Hippocampal formation (tissue), 2 donors: ENCODE results near the gene SLIT1.
A peak's percentile ranks its signal among the peaks of the same experiment; 100 is the strongest.

Experiments
- DNase-seq, 2 donors: peaks; one replicate each; lab custom pipeline; 2025; lab: John Stamatoyannopoulos, UW

The SLIT1 gene

GRCh38 chr10:97115846-97116245, 69.9 kb downstream of the SLIT1 start:
- DNase-seq = no peak

DNA sequence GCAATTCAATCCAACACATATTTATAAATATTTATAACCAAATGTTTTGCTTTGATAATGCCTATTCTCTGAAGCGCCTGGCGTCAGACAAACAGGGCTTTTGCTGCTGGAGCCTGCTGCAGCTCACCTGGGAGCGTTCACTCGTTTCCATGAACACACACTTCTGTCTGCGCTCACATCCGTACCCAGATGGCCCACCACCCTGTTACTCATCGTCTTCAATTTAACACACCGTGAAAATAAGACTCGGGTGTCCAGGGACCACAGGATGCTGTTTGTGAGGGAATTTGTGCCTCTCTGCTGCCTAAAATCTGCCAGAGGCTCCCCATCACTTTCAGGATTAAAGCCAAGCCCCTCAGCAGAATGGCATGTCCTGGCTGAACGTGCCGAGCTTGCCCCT, 74.1 kb downstream of the SLIT1 start:
- DNase-seq = no peak

GRCh38 chr10:97109547-97109946, 76.2 kb downstream of the SLIT1 start:
- DNase-seq = peak in 1 of 2 donors; percentile 16

- no peak for DNase-seq
Observed at GRCh38 chr10:97107551-97107950, 78.2 kb downstream of the SLIT1 start.

DNA sequence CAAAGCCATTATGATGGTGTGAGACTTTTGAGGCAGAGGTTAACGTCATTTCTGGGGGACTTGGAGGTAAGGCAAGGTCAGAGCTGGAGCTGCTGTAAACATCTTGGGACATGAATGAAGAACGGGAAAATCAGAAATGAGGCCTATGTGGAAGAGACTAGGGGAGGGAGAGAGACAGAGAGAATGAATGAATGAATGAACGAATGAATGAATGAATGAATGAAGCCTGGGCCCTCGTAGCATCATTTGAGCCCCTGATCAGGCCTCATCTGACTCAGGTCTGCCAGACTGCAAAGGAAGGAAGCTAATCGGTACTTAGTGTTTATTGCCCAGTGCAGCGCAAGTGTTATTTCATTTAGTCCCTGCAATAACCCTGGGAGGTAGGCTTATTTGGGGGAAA, 79.6 kb downstream of the SLIT1 start:
- no peak for DNase-seq

DNA sequence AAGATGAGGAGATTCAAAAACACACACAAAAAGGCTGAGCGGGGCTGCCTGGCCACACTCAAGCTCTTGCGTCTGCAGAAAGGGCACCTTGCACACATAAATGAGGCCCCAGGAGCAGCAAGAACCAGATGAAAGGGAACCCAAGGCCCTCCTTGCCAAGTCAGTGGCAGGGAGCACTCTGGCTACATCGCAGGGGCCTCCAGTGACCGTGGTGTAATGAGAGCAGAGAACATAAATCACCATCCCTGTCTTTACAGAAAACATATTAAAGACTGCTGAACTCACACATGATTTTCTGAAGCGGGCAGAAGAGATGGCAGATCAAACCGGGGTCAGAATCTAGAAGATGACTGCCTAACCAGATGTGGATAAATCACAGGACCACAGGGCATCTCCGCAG, 80.5 kb downstream of the SLIT1 start:
- no peak for DNase-seq

- DNase-seq = no peak
Observed at GRCh38 chr10:97103316-97104080, 82.3 kb downstream of the SLIT1 start.

GRCh38 chr10:97102441-97102840, 83.3 kb downstream of the SLIT1 start:
- no peak for DNase-seq

DNA sequence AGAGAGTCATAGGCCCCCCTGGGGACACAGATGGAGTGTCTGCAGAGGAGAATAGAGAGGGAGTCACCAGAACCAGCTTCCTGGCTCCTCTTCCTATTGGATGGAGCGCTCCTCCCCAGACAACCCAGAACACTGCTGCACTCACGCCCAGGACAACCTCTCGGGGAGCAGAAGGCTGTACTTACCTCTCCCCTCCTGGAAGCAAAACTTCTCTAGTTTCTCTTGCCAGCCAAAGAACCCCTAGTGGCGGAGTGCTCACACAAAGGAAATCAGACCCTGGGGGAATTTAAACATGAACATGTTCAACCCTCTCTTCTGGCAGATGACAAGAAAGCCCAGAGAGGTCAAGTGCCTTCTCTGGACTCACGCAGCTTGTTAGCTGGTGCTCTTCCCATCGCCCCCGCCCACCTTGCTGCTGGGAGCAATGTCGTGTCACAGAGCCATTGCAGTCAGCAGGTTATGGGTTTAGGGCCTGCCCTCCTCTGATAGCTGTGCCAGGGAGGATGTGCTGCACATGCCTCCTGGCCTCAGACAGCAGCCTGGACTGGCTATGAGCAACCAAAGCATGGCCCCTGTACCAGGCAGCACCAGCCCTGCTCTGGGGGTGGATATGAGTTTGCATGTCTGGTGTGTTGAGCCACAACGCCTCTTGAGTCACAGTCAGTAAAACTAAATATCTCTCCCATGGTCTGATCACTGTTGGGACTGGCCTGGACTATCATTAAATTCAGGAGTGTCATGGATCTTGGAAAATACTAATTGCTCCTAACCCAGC, 84.4 kb downstream of the SLIT1 start:
- DNase-seq = no peak

- DNase-seq = no peak
Observed at GRCh38 chr10:97100657-97101056, 85.1 kb downstream of the SLIT1 start.

GRCh38 chr10:97099868-97100267, 85.9 kb downstream of the SLIT1 start:
- DNase-seq = no peak

DNA sequence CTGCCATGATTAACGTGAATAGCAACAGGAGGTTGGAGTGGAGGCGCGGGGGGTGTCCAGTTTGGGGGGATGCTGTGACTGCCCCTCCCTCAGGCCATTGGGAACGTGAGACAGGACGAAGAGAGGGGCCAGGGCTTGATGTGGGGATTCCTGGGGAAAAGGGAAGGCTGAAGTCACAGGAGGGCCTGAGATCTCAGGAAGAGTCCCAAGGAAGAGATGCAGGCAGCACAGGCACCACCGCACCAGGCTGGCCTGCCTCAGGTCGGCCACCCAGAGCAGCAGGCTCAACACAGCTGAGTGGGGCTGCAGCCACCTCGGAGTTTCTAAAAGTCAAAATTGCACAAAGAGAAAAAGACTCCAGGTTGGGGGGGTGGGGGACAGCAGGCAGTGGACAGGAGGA, 86.7 kb downstream of the SLIT1 start:
- DNase-seq = no peak

DNA sequence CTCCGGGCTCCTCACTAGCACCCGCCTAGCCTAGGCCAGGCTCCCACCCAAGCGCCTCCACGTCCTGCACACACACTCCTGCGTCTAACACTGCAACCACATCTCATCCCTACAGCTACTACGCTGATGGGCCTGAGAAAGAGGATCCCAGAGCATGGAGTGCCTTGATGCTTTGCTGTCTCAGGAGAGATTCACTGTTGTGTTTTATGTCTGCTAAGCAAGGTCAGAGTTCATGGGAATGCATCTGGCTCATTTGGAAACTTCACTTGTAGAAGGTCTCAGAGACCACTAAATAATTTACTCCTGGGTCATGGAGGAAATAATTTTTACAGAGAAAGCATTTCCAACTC, 88.7 kb downstream of the SLIT1 start:
- DNase-seq = no peak

- no peak for DNase-seq
Observed at GRCh38 chr10:97096261-97097083, 89.3 kb downstream of the SLIT1 start.

DNA sequence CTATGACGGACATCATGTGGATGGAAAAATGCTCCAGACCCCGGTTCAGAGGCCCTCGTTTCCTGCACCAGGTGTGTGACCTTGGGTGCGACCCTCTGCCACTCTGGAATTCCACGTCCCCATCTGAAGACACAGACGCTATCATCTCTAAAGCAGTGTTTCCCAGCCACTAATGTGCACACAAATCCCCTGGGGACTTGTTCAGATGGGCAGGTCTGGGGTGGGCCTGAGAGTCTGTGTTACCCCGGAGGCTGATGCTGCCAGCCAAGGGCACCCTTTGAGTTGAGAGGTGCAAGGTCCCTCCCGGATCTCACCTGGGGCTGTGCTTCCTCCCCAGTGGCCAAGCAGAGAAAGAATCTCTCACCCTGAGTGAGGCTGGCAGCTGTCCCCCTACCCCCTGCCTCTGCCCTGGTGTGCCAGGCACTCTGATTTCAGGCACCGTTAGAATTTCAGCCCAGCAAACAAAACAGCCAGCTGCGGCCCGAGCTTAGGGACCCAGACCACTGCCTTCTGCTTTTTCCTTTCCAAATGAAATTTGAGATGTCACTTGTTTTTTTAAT, 90.0 kb downstream of the SLIT1 start:
- no peak for DNase-seq

DNA sequence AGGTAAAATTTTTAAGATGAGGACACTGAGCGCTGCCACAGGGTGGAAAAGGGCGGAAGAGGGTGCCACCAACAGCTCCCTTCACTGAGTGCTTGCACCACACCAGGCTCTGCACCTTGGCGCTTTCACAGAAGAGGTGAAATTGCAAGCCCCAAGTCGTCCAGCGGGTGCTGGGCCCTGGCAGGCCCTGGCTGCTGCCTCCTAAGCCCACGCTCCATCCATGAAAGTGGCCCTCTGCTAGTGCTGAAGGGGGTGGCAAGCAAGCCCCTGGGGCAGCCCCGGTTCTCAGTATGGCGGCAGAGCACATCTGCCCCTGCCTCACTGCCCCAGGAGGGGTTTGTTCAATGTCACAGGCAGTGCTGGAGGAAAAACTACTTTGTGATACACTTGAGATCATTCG, 95.1 kb downstream of the SLIT1 start:
- no peak for DNase-seq

DNA sequence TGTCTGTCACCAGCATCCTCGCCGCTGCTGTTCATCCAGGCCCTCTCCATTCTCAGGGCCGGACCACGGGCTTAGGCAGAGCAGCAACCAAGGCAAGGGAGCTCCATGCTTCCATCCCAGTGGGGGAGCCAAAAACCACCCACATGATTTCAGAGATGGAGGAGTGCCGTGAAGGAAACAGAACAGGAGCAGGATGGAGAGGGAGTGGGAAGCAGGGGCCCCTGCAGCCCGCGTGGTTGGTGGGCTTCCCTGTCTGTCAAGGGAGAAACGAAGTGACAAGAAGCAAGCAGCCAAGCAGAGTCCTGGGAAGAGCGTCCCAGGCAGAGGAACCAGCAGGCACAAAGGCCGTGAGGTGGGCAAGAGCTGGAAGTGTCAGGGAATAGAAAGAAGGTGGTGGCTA, 95.7 kb downstream of the SLIT1 start:
- DNase-seq = no peak

DNA sequence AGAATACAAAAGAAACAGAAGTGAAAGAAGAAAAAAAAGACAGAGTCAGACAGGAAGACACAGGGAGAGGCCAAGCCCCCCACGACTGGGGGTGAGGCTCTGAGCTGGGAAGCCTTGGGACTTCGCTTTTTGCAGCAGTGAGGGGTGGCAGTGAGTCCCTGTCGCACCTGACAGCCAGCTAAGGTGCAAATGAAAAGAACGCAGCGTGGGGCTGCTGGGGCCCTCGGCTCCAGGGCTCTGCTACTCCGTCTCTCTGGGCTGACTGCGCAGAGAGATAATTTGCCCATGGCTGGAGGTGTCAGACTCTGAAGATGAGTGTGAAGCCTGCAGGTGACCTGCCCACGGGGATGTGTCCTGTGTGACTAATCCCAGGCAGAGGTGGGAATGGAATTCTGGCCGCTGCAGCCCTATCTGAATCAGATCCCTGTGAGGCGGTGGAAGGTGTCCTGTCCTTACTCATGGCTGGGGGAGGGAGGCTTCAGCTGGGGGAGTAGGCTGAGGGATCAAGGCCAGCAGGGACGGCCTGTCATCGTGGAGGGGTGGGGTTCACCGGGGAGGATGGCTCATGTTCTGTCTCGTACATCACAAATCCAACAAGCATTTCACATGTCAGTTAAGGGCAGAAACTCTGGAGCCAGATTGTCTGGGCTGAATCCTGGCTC, 96.4 kb downstream of the SLIT1 start:
- no peak for DNase-seq

DNA sequence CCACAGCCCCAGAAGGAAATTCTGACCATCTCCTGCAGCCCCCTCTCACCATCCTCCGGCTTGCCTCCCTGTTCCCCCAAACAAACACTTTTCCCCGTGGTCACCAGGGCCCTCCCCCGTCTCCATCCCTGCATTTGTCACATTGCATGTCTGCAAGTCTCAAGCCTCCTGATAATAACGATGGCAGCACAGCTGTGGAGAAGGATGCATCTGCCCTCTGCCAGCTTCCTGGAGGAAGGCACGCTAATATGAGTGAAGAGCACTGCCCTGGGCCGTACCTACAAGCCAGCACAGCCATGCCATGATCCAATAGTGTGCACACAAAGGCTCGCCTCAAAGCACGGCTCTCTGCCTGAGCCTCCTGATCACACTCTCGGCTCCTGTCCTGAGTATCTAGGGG, 98.5 kb downstream of the SLIT1 start:
- no peak for DNase-seq

GRCh38 chr10:97086530-97086929, 99.2 kb downstream of the SLIT1 start:
- DNase-seq = no peak

DNA sequence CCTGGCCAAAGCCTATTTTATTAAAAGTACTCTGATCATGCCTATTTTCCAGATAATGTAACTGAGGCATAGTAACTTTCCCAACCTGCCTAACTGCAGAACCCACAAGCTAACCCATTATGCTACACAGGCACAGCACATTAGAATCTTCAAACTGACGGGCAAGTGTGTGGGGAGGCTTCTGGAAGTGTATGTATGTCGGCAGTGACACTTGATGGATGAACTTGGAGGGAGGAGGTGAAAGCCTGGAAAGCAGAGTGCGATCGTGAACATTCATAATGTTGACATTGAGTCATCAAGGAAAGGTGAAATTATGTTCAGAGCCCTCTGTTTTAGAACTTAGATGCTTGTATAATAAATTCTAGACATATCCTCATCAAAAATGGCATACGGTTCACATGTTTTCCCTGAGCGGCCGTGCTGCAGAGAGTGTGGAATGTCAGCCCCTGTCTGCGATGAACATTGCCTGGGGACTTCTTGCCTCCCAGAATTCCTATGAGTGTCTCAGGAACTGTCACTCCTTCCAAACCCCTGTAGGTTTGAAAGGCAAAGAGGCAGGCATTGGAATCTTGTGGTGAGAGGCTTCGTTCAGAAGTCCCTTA, 102.4 kb downstream of the SLIT1 start:
- DNase-seq = no peak
